Measurements from ENCODE around the gene ADAP1. TPM values are rescaled to one million over a fixed set of nuclear protein-coding genes. Genes with fewer than 3 reads are reported as not detected.

The ADAP1 gene
- polyA plus RNA-seq, 3 donors, result 49.1 to 117 (median 72.2) TPM

DNA sequence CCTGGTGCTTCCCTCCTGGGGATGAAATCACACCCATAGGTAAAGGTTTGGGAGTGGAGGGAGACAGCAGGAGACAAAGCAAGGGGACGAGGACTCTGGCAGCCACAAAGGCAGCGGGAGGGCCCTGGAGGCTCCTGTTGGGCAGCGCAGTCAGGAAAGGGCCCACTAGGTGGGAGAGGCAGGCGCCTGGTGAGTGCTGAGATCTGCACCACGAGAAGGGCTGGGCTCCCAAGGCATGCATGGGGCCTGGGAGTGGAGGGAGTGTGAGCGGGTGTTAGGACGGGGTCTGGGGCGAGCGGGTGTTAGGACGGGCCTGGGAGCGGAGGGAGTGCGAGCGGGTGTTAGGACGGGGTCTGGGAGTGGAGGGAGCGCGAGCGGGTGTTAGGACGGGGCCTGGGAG lies 65.1 kb downstream of the ADAP1 start:
- Mint-ChIP-seq H3K9me3 (peaks cover 0 to 2% (median 0%) of the 10 kb centered on the region in 7 donors), H3K4me3 (no peak overlapping the region), H3K27ac (no peak overlapping the region), H3K4me1 (no peaks in the 10 kb centered on the region), H3K27me3 (ENCODE audit: low read depth in 3 of 3) (peaks cover 0 to 3% (median 0%) of the 10 kb centered on the region in 3 donors), H3K36me3 (peaks cover 52 to 75% of the 10 kb centered on the region in 2 donors)
- no peak for DNase-seq
- H3K4me3 ChIP-seq (replicated peaks in 1 of 3; ENCODE audit: low read depth in 2 of 3, low read length in 3 of 3), result no peak overlapping the region
- TF ChIP-seq, protein P1, sequence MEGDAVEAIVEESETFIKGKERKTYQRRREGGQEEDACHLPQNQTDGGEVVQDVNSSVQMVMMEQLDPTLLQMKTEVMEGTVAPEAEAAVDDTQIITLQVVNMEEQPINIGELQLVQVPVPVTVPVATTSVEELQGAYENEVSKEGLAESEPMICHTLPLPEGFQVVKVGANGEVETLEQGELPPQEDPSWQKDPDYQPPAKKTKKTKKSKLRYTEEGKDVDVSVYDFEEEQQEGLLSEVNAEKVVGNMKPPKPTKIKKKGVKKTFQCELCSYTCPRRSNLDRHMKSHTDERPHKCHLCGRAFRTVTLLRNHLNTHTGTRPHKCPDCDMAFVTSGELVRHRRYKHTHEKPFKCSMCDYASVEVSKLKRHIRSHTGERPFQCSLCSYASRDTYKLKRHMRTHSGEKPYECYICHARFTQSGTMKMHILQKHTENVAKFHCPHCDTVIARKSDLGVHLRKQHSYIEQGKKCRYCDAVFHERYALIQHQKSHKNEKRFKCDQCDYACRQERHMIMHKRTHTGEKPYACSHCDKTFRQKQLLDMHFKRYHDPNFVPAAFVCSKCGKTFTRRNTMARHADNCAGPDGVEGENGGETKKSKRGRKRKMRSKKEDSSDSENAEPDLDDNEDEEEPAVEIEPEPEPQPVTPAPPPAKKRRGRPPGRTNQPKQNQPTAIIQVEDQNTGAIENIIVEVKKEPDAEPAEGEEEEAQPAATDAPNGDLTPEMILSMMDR (IDR thresholded peaks at IDR 0.05), result no peak
- peaks cover 97% of the 10 kb centered on the region for H4K20me1 ChIP-seq (ENCODE audit: insufficient read depth, low read length)
- WGBS (ENCODE audit: insufficient coverage), result 99% methylated on average over 5 of the region's 18 CpGs
- H3K79me2 ChIP-seq (ENCODE audit: insufficient read depth, low read length), result peaks cover 47% of the 10 kb centered on the region
- no peaks in the 10 kb centered on the region for H3K27me3 ChIP-seq (ENCODE audit: control insufficient read depth in 2 of 2, insufficient read depth in 2 of 2, low read length in 2 of 2)
- intact Hi-C loops (cut with micrococcal nuclease), result loop anchor here in 1 of 2 donors (10.0 kb wide), 1 partner anchor 265 kb away; no protein-coding TSS in a partner anchor
- no peaks in the 10 kb centered on the region for H3K9me3 ChIP-seq (replicated peaks in 1 of 2; ENCODE audit: control insufficient read depth in 1 of 2, insufficient read depth in 1 of 2, low read length in 2 of 2)
- no peak overlapping the region for H2AFZ ChIP-seq (ENCODE audit: insufficient read depth, low read depth, low read length, poor library complexity, severe bottlenecking)
- H3K36me3 ChIP-seq (replicated peaks in 1 of 2; ENCODE audit: control insufficient read depth in 1 of 2, insufficient read depth in 2 of 2, low read length in 2 of 2), result peaks cover 73 to 75% of the 10 kb centered on the region in 2 donors
- H3K27ac ChIP-seq (ENCODE audit: low read depth in 1 of 2, low read length in 2 of 2), result no peak overlapping the region
- no peak overlapping the region for H3K9ac ChIP-seq (ENCODE audit: insufficient read depth, low read length, poor library complexity, severe bottlenecking)
- H3K4me2 ChIP-seq (replicated peaks; ENCODE audit: extremely low read depth, low read length, poor library complexity, severe bottlenecking), result no peak overlapping the region
- H3K4me1 ChIP-seq (ENCODE audit: control insufficient read depth in 1 of 2, insufficient read depth in 2 of 2, low read length in 2 of 2), result no peaks in the 10 kb centered on the region

DNA sequence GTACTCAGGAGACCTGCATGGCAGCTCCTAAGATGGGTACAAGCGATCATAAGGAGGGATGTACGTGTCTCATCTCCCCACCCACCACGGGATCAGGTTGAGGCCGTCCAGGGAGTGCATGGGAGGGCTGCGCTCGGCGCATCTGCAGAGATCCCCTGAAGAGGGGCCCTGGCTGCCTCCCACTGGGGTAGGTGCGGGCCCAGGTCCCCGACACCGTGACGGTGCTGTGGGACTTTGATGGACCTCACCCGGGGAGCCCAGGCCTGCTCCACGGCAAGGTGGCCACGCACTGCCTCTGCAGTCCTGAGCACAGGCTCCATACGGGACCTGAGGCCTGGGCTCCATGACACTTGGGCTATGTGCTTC lies 65.5 kb downstream of the ADAP1 start:
- no peak for DNase-seq
- 90% methylated on average over 15 of the region's 15 CpGs for WGBS (ENCODE audit: insufficient coverage)
- no peak overlapping the region for H3K9ac ChIP-seq (ENCODE audit: insufficient read depth, low read length, poor library complexity, severe bottlenecking)
- H3K36me3 ChIP-seq (replicated peaks in 1 of 2; ENCODE audit: control insufficient read depth in 1 of 2, insufficient read depth in 2 of 2, low read length in 2 of 2), result peaks cover 69 to 71% of the 10 kb centered on the region in 2 donors
- no peaks in the 10 kb centered on the region for H3K9me3 ChIP-seq (replicated peaks in 1 of 2; ENCODE audit: control insufficient read depth in 1 of 2, insufficient read depth in 1 of 2, low read length in 2 of 2)
- peaks cover 49 to 72% of the 10 kb centered on the region in 2 donors for H3K36me3 Mint-ChIP-seq
- no peaks in the 10 kb centered on the region for H3K4me1 Mint-ChIP-seq
- no peak overlapping the region for H3K27ac ChIP-seq (ENCODE audit: low read depth in 1 of 2, low read length in 2 of 2)
- no peak overlapping the region for H3K4me2 ChIP-seq (replicated peaks; ENCODE audit: extremely low read depth, low read length, poor library complexity, severe bottlenecking)
- H3K4me1 ChIP-seq (ENCODE audit: control insufficient read depth in 1 of 2, insufficient read depth in 2 of 2, low read length in 2 of 2), result no peaks in the 10 kb centered on the region
- no peak overlapping the region for H3K4me3 ChIP-seq (replicated peaks in 1 of 3; ENCODE audit: low read depth in 2 of 3, low read length in 3 of 3)
- intact Hi-C loops (cut with micrococcal nuclease), result loop anchor here in 1 of 2 donors (10.0 kb wide), 1 partner anchor 266 kb away; no protein-coding TSS in a partner anchor
- no peaks in the 10 kb centered on the region for H3K27me3 ChIP-seq (ENCODE audit: control insufficient read depth in 2 of 2, insufficient read depth in 2 of 2, low read length in 2 of 2)
- H3K27ac Mint-ChIP-seq, result peak overlapping the region in 1 of 7 donors; percentile 68
- H3K79me2 ChIP-seq (ENCODE audit: insufficient read depth, low read length), result peaks cover 51% of the 10 kb centered on the region
- peaks cover 0 to 2% (median 0%) of the 10 kb centered on the region in 7 donors for H3K9me3 Mint-ChIP-seq
- H2AFZ ChIP-seq (ENCODE audit: insufficient read depth, low read depth, low read length, poor library complexity, severe bottlenecking), result no peak overlapping the region
- TF ChIP-seq, protein P1 (IDR thresholded peaks at IDR 0.05), result no peak
- H4K20me1 ChIP-seq (ENCODE audit: insufficient read depth, low read length), result peaks cover 97% of the 10 kb centered on the region
- H3K4me3 Mint-ChIP-seq, result no peak overlapping the region
- H3K27me3 Mint-ChIP-seq (ENCODE audit: low read depth in 3 of 3), result peaks cover 0 to 3% (median 0%) of the 10 kb centered on the region in 3 donors
